Fibroblast of villous mesenchyme (primary cell): ENCODE measurements around the gene DEDD2. TPM values are rescaled to one million over a fixed set of nuclear protein-coding genes. Genes with fewer than 3 reads are reported as not detected.
A peak's percentile ranks its signal among the peaks of the same experiment; 100 is the strongest.
"Not testable (repeated sequence)": the region's sequence is repeated elsewhere in the genome, so short reads cannot be mapped to it uniquely, and the experiment has no call there.

Source experiments
- DNase-seq: peaks from one replicate; pipeline ENCODE4 v3.0.0-alpha.2; 2010; ENCODE audit warnings: low read depth
- H3K4me3 ChIP-seq: 2 replicates; pipeline ENCODE4 v1.5.1; 2011; ENCODE audit warnings: low read depth, mild to moderate bottlenecking, low read length
- total RNA-seq: library from RNA; depleted of rRNA; stranded (reverse); fragments of >200 nt; gene quantifications from 2 replicates; pipeline ENCODE4 v1.2.3, GENCODE V29; 2012
- TF ChIP-seq, protein P1 (sequence below): IDR thresholded peaks from 2 replicates; pipeline ENCODE4 v1.5.1; 2012; ENCODE audit warnings: low read depth, mild to moderate bottlenecking, low read length; ENCODE audit not compliant: insufficient read depth

Gene DEDD2, protein sequence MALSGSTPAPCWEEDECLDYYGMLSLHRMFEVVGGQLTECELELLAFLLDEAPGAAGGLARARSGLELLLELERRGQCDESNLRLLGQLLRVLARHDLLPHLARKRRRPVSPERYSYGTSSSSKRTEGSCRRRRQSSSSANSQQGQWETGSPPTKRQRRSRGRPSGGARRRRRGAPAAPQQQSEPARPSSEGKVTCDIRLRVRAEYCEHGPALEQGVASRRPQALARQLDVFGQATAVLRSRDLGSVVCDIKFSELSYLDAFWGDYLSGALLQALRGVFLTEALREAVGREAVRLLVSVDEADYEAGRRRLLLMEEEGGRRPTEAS
- total RNA-seq = 14.8 and 15.1 TPM in 2 replicates

DNA sequence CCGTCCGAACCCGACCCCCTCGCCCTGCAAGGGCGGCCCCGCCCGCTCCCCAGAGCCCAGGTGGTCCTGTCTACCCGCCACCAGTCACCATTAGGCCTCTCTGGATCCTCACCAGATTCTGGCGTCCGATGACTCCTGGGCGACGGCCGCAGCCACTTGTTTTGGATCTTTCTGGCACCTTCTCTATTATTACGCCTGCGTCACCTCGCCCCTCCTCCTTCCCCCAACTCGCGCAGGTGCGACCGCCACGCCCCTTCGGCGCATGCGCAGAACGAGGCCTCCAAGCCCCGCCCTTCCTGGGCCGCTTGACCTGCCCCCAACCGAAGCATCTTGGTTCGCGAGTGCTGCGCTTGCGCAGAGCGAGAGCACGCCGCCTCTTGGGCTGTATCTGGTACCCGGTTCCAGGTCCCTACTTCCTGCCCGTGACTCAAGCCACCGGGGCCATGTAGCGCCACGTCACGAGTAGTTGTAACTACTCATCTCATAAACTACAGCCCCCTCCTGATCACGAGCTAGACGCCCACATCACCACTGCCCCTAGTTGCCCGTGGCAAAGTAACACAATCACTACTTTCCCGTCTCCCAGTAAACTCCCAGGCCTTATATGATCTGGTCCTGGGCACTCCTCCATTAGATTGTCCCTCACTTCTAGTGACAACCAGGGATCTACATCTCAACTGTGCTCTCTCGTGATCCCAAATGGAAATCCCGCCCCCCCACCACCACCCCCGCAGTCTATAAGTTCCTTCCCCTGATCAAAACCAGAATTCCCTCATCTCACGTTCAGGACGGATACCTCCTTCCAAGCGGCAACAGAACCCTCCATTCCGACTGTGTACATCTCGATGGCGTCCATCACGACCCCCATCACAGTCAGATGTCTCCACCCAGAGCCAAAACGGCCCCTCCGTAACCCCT, at the start of gene DEDD2:
Gene DEDD2 (minus strand): TSS at position 158 of the 918 bp plus-strand sequence. CDS start 670 bp downstream, outside the sequence.
- H3K4me3 ChIP-seq = peak within 1 kb of the TSS; percentile 99
- TF ChIP-seq, protein P1, sequence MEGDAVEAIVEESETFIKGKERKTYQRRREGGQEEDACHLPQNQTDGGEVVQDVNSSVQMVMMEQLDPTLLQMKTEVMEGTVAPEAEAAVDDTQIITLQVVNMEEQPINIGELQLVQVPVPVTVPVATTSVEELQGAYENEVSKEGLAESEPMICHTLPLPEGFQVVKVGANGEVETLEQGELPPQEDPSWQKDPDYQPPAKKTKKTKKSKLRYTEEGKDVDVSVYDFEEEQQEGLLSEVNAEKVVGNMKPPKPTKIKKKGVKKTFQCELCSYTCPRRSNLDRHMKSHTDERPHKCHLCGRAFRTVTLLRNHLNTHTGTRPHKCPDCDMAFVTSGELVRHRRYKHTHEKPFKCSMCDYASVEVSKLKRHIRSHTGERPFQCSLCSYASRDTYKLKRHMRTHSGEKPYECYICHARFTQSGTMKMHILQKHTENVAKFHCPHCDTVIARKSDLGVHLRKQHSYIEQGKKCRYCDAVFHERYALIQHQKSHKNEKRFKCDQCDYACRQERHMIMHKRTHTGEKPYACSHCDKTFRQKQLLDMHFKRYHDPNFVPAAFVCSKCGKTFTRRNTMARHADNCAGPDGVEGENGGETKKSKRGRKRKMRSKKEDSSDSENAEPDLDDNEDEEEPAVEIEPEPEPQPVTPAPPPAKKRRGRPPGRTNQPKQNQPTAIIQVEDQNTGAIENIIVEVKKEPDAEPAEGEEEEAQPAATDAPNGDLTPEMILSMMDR = no peak
- peak; percentile 98 for DNase-seq

DNA sequence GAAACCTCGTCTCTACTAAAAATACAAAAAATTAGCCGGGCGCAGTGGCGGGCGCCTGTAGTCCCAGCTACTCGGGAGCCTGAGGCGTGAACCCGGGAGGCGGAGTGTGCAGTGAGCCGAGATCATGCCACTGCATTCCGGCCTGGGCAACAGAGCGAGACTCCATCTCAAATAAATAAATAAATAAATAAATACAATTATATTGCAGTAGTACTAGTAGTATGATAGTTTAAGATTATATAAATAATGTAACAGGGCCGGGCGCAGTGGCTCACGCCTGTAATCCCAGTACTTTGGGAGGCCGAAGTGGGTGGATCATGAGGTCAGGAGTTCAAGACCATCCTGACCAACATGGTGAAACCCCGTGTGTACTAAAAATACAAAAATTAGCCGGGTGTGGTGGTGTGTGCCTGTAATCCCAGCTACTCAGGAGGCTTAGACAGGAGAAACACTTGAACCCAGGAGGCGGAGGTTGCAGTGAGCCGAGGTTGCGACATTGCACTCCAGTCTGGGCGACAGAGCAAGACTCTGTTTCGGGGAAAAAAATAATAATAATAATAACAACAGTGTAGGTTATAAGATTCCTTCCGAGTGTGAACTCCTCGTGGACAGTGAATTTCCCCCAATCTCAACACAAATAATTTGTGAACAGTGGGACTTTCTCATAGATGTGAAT, 49.6 kb upstream of the DEDD2 start:
- not testable (repeated sequence) for DNase-seq, H3K4me3 ChIP-seq

DNA sequence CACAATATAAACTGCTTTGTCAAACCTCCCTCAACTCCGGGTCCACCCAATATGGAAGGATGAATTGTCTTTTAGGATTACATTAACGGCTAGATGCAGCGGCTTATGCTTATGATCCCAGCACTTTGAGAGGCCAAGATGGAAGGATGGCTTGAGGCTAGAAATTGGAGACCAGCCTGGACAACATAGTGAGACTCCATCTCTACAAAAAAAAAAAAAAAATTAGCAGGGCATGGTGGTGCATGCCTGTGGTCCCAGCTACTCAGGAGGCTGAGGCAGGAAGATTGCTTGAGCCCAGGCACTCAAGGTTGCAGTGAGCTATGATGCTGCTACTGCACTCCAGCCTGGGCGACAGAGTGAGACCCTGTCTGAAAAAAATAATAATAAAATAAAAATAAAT, 48.6 kb upstream of the DEDD2 start:
- not testable (repeated sequence) for H3K4me3 ChIP-seq, DNase-seq

DNA sequence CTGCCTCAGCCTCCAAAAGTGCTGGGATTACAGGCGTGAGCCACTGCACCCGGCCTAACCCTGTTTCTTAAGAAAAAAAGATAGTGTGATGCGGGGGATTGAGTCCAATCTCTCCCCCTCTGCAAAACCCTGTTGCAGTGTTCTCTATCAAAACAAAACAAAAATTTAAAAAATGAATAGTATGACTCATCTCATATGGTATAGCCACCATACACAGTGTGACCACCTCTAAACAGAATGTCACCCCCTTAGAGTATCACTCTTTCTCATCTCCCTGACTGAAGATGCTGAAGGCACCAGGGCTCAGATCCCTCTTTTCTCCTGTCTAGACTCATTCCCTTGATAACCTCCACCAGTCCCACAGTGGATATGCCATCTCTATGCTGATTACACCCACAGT, 44.3 kb upstream of the DEDD2 start:
- DNase-seq = no peak
- H3K4me3 ChIP-seq = no peak overlapping the region
- TF ChIP-seq, protein P1 = no peak

DNA sequence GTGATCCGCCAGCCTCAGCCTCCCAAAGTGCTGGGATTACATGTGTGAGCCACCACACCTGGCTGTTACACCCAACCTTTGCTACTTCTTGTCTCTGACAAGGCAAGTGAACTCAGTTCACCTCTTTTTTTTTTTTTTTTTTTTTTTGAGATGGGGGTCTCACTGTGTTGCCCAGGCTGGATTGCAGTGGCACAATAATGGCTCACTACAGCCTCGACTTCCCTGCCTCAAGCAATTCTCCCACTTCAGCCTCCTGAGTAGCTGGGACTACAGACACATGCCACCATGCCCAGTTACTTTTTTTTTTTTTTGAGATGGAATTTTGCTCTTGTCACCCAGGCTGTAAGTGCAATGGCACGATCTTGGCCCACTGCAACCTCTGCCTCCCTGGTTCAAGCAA, 40.4 kb upstream of the DEDD2 start:
- not testable (repeated sequence) for H3K4me3 ChIP-seq, DNase-seq

DNA sequence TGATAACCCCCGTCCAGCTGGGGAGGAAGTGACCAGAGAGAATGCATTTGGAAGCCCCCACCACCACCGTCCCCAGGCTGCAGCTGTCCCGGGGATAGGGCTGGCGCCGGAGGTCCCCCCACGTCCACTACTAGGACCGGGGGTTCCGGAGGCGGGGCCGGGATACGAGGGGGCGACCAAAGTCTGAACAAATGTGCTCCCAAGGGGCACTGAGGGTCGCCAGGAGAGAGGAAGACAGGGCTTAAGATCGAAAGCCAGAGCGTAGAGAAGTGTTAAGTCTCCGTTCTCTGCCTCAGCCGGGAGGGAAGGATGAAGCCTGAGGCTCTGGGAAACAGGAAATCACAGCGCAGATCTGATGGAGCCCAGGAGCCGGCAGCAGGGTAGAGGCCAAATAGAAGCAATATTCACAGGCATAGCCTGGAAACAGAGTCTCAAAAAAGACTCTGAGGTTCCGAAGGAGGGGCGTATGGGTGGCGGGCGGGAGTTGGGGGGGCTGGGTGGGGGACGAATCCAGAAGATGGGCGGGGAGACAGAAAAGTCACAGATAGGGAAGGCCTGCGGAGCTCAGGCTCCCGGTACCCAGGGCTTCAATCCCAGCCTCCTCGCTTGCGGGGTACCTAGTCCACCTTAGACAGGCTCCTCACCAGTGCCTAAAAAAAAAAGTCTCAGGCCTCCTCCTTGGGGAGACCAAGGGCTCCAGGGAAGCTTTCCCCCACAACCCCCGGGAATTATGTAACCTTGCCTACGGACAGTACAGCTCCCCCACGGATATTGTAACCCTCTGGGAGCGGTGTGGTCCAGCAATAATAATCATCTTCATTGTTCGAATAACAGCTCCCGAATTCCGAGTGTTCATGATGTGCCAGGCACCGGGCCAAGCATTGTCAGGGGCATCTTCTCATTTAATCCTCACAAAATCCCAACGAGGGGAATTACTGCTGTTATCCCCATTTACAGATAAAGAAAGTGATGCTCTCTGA, 38.6 kb upstream of the DEDD2 start:
- TF ChIP-seq, protein P1 = no peak
- peak overlapping the region; percentile 66 for H3K4me3 ChIP-seq
- peak; percentile 68 for DNase-seq

DNA sequence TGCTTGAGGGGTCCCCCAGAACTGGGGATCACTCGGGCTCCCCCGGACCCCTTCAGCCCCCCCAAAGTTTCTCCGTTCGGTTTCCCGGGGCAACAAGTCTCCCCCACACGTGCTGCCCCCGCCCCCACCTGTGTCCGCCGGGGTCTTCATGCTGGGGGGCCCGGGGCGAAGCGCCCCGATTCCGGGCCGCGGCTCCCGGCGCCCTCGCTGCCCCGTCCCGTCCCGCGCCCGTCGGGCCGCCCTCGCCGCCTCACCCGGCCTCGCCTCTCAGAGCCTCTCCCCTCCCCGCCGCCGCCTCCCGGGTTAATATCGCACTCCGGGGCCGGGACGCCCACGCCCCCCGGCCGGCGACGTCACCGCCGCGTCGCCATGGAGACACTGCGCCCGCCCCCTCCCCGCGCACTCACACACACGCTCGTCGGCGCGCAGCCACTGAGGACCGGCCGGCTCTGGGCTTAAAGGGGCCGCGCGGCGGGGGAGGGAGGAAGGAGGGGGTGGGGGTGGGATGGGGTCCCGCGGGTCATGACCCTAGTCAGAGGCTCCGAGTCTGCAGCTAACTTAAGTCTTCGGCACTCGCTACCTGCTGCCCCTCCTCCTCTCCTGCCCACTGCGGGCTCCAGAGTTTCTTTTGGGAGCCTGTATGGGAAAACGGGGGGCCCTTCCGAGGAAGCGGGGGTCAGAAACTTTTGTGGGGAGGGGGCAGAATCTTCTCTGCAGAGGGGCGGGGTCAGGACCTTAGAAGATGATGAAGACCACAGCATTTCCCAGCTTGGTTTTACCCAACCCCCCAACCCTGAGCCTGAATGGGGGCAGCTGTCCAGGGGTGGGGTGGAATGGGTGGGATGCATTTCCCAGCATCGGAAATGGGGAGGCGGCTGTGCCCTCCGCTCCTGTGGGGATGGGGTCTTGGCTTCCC, 37.6 kb upstream of the DEDD2 start, which contains the start of gene ERF:
Gene ERF (minus strand): TSS at position 279 of the 916 bp plus-strand sequence. CDS start 129 bp downstream, at position 150.
- peak; percentile 91 for DNase-seq
- TF ChIP-seq, protein P1 = no peak
- peak within 1 kb of the TSS; percentile 90 for H3K4me3 ChIP-seq
